SK-N-SH (cell line): ENCODE results near the gene ETFA. TPM values are rescaled to one million over a fixed set of nuclear protein-coding genes. Genes with fewer than 3 reads are reported as not detected.

ENCODE experiments used
- CTCF ChIA-PET: fragments of 300-600, 350-600 bp; formaldehyde crosslinking; extraction: SDS; loops from one replicate; lab custom pipeline; 2021; lab: Yijun Ruan, JAX
- POLR2A ChIA-PET: fragments of 350-600 bp; sonication (Branson Sonifier 250); formaldehyde crosslinking; extraction: SDS; loops from one replicate; lab custom pipeline; 2020; ENCODE audit warnings: antibody characterized with exemption, inconsistent platforms; lab: Yijun Ruan, JAX
- DNase-seq: peaks from one replicate; pipeline ENCODE4 v3.0.0; 2012
- H2AFZ ChIP-seq: fragments of 200-600 bp; sonication (generic); 2 replicates; pipeline ENCODE4 v1.8.1; 2016; ENCODE audit warnings: antibody characterized with exemption, mild to moderate bottlenecking, low read depth
- H3F3A ChIP-seq: fragments of 200-600 bp; sonication (generic); replicated peaks from 2 replicates; pipeline ENCODE3; 2016; ENCODE audit warnings: antibody characterized with exemption, mild to moderate bottlenecking; ENCODE audit not compliant: insufficient read depth
- H3K27ac ChIP-seq, 2 experiments: fragments of 200-500 bp in 1 of 2; fragments of 200-600 bp in 1 of 2; sonication (Bioruptor generic) in 1 of 2; sonication (generic), shearing (Covaris generic) in 1 of 2; 2 replicates each; pipeline versions ENCODE4 v1.5.1 to v1.6.1; 2014 to 2016; ENCODE audit warnings: low read depth in 2 of 2, inconsistent platforms in 1 of 2, low read length in 1 of 2, mild to moderate bottlenecking in 1 of 2, mixed read lengths in 1 of 2
- H3K27me3 ChIP-seq: fragments of 200-600 bp; sonication (generic), shearing (Covaris generic); 2 replicates; pipeline ENCODE4 v1.6.1; 2016; ENCODE audit warnings: mixed run types; ENCODE audit not compliant: insufficient read depth
- H3K36me3 ChIP-seq, 2 experiments: fragments of 200-500 bp in 1 of 2; fragments of 200-600 bp in 1 of 2; sonication (Bioruptor generic) in 1 of 2; sonication (generic) in 1 of 2; replicated peaks in 1 of 2; 2 replicates each; pipeline versions ENCODE3 to v1.5.1; 2014 to 2016; ENCODE audit warnings: low read length in 1 of 2, mild to moderate bottlenecking in 1 of 2; ENCODE audit not compliant: insufficient read depth in 2 of 2, control insufficient read depth in 1 of 2
- H3K4me1 ChIP-seq, 2 experiments: fragments of 200-500 bp in 1 of 2; fragments of 200-600 bp in 1 of 2; sonication (Bioruptor generic) in 1 of 2; sonication (generic), shearing (Covaris generic) in 1 of 2; 2 replicates each; pipeline versions ENCODE4 v1.5.1 to v1.6.1; 2014 to 2016; ENCODE audit warnings: low read depth in 1 of 2, low read length in 1 of 2, mixed run types in 1 of 2; ENCODE audit not compliant: insufficient read depth in 2 of 2, control insufficient read depth in 1 of 2
- H3K4me2 ChIP-seq: fragments of 200-600 bp; sonication (generic), shearing (Covaris generic); 2 replicates; pipeline ENCODE4 v1.6.1; 2017; ENCODE audit warnings: mixed run types
- H3K4me3 ChIP-seq, 2 experiments: fragments of 200-500 bp in 1 of 2; fragments of 200-600 bp in 1 of 2; sonication (Bioruptor generic) in 1 of 2; sonication (generic), shearing (Covaris generic) in 1 of 2; 2 replicates each; pipeline versions ENCODE4 v1.5.1 to v1.8.1; 2014 to 2016; ENCODE audit warnings: low read depth in 2 of 2, inconsistent platforms in 1 of 2, low read length in 1 of 2, mild to moderate bottlenecking in 1 of 2, mixed read lengths in 1 of 2, moderate library complexity in 1 of 2
- H3K79me2 ChIP-seq: fragments of 200-600 bp; sonication (generic); 2 replicates; pipeline ENCODE4 v1.8.1; 2017; ENCODE audit warnings: mild to moderate bottlenecking; ENCODE audit not compliant: insufficient read depth
- H3K9ac ChIP-seq: fragments of 200-600 bp; sonication (generic); 2 replicates; pipeline ENCODE4 v1.6.1; 2017; ENCODE audit warnings: mixed run types
- H3K9me2 ChIP-seq: fragments of 200-600 bp; sonication (generic); 2 replicates; pipeline ENCODE4 v1.6.1; 2017; ENCODE audit warnings: mixed run types
- H3K9me3 ChIP-seq: fragments of 200-600 bp; sonication (generic); 2 replicates; pipeline ENCODE4 v1.6.1; 2017; ENCODE audit warnings: mixed run types, mild to moderate bottlenecking, moderate library complexity
- H4K20me1 ChIP-seq: fragments of 200-600 bp; sonication (generic); 2 replicates; pipeline ENCODE4 v1.6.1; 2017; ENCODE audit warnings: mild to moderate bottlenecking, mixed run types; ENCODE audit not compliant: insufficient read depth
- CHD2 ChIP-seq: fragments of 150-350 bp; IDR thresholded peaks from 2 replicates; pipeline ENCODE4 v1.6.1; 2018; ENCODE audit warnings: low read length; ENCODE audit not compliant: partially characterized antibody
- FOXJ3 ChIP-seq: sonication (generic); formaldehyde crosslinking; IDR thresholded peaks from 2 replicates; pipeline ENCODE4 v1.5.1; 2020; ENCODE audit warnings: mild to moderate bottlenecking, missing genetic modification reagents
- FOXM1 ChIP-seq: IDR thresholded peaks from 2 replicates; pipeline ENCODE4 v1.4.0; 2012; ENCODE audit warnings: low read depth, mild to moderate bottlenecking
- IRF3 ChIP-seq: fragments of 150-350 bp; IDR thresholded peaks from 2 replicates; pipeline ENCODE4 v1.6.1; 2016; ENCODE audit warnings: mild to moderate bottlenecking, low read depth, low read length
- MEF2A ChIP-seq: IDR thresholded peaks from 2 replicates; pipeline ENCODE4 v1.4.0; 2012; ENCODE audit warnings: low read depth, borderline replicate concordance
- NFIC ChIP-seq: IDR thresholded peaks from 2 replicates; pipeline ENCODE4 v1.4.0; 2012; ENCODE audit warnings: borderline replicate concordance
- RAD21 ChIP-seq: IDR thresholded peaks from 2 replicates; pipeline ENCODE4 v1.6.1; 2012; ENCODE audit warnings: mild to moderate bottlenecking, low read length
- RCOR1 ChIP-seq: fragments of 150-350 bp; IDR thresholded peaks from 2 replicates; pipeline ENCODE4 v1.6.1; 2017; ENCODE audit warnings: antibody characterized with exemption, low read length
- RFX5 ChIP-seq: IDR thresholded peaks from 2 replicates; pipeline ENCODE4 v1.6.1; 2012; ENCODE audit warnings: mild to moderate bottlenecking, improper control_type of control experiment, low read length
- RXRA ChIP-seq: IDR thresholded peaks from 2 replicates; pipeline ENCODE4 v1.4.0; 2012; ENCODE audit warnings: low read depth, mild to moderate bottlenecking, borderline replicate concordance
- SMC3 ChIP-seq: IDR thresholded peaks from 2 replicates; pipeline ENCODE4 v1.6.1; 2012; ENCODE audit warnings: low read depth, low read length, improper control_type of control experiment
- TCF12 ChIP-seq: IDR thresholded peaks from 2 replicates; pipeline ENCODE4 v1.4.0; 2012
- TEAD4 ChIP-seq: IDR thresholded peaks from 2 replicates; pipeline ENCODE4 v1.4.0; 2012; ENCODE audit warnings: mild to moderate bottlenecking, borderline replicate concordance; ENCODE audit not compliant: insufficient read depth
- USF2 ChIP-seq: fragments of 150-350 bp; IDR thresholded peaks from 2 replicates; pipeline ENCODE4 v1.6.1; 2017; ENCODE audit warnings: antibody characterized with exemption, low read length, low read depth, borderline replicate concordance
- YY1 ChIP-seq: IDR thresholded peaks from 2 replicates; pipeline ENCODE4 v1.4.0; 2012; ENCODE audit warnings: low read depth, mild to moderate bottlenecking
- WGBS: methylation state at CpG from one replicate; pipeline ENCODE4 v1.1.6; 2017; ENCODE audit warnings: low lambda C conversion rate; 5-methylcytosine and 5-hydroxymethylcytosine counted together
- polyA plus RNA-seq, 3 experiments: library from polyadenylated mRNA; depleted of rRNA; stranded (reverse); fragments of >200 nt; gene quantifications; 2 replicates each; pipeline ENCODE4 v1.2.3, GENCODE V29; 2012
- TF ChIP-seq, protein P1 (sequence below): fragments of 200-600 bp; sonication (generic); IDR thresholded peaks from 2 replicates; pipeline ENCODE4 v1.6.1; 2017; ENCODE audit warnings: antibody characterized with exemption, mild to moderate bottlenecking, moderate library complexity
- TF ChIP-seq, protein P2 (sequence below): IDR thresholded peaks from 2 replicates; pipeline ENCODE4 v1.6.1; 2012; ENCODE audit warnings: mild to moderate bottlenecking, low read depth, low read length, moderate library complexity
- TF ChIP-seq, protein P3 (sequence below): IDR thresholded peaks from 2 replicates; pipeline ENCODE4; 2012

ETFA gene
- polyA plus RNA-seq, 1 of the 3 experiments (the other 2 are of a cell fraction) = 122 TPM

DNA sequence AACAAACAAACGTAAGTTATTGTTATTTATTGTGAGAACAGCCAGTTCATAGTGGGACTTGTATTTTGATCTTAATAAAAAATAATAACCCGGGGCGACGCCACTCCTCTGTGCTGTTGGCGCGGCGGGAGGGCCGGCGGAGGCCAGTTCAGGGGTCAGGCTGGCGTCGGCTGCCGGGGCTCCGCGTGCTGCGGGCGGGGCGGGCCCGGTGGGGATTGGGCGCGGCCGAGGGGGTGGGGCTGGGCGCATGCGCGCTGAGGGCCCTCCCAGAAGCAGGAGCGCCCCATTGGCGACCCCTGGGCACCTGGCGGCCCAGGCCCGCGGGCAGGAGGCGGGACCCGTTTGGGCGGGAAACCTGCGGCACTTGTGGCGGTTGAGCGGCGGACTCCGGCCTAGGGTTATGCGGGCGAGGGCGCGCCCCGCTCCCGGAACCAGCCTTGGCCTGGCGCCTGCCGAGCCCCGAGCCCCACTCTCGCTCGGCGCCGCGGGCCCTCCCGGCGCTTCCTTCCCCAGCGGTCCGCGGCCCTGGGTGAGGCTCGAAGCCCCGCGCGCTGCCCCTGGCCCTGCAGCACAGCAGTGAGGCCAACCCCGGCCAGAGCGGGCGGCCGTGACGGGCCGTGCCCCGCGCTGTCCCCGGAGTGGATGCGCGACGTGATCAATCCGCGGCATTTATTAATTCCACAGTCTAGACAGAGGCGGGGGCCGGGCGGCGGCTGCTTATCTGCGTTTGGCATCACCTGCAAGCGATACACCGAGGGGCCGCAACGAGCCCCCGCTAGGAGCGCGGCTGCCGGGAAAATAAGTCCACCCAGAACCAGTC, 31.3 kb upstream of the ETFA start (continued):
- TF ChIP-seq RFX5 = no peak
- no peak for TF ChIP-seq USF2
- no peak for TF ChIP-seq FOXM1
- TF ChIP-seq NFIC = no peak
- TF ChIP-seq CHD2 = no peak
- TF ChIP-seq, protein P1, sequence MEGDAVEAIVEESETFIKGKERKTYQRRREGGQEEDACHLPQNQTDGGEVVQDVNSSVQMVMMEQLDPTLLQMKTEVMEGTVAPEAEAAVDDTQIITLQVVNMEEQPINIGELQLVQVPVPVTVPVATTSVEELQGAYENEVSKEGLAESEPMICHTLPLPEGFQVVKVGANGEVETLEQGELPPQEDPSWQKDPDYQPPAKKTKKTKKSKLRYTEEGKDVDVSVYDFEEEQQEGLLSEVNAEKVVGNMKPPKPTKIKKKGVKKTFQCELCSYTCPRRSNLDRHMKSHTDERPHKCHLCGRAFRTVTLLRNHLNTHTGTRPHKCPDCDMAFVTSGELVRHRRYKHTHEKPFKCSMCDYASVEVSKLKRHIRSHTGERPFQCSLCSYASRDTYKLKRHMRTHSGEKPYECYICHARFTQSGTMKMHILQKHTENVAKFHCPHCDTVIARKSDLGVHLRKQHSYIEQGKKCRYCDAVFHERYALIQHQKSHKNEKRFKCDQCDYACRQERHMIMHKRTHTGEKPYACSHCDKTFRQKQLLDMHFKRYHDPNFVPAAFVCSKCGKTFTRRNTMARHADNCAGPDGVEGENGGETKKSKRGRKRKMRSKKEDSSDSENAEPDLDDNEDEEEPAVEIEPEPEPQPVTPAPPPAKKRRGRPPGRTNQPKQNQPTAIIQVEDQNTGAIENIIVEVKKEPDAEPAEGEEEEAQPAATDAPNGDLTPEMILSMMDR = no peak

- Histone ChIP-seq H3K9ac (no peak overlapping the region), H3K27ac (no peak overlapping the region), H4K20me1 (0 out of 2 replicates have a peak, but pooled peaks cover 4% of the 10 kb centered on the region), H3K27me3 (no peaks in the 10 kb centered on the region), H3F3A (peaks cover 4% of the 10 kb centered on the region), H3K4me3 (no peak overlapping the region), H3K9me3 (no peaks in the 10 kb centered on the region), H3K4me1 (peaks cover 0 to 19% of the 10 kb centered on the region in 2 experiments; a peak in 2 of 4 replicates), H3K4me2 (no peak overlapping the region), H3K36me3 (peaks cover 0 to 28% of the 10 kb centered on the region in 2 experiments), H3K79me2 (peaks cover 22% of the 10 kb centered on the region), H3K9me2 (no peaks in the 10 kb centered on the region), H2AFZ (no peak overlapping the region)
- TF ChIP-seq, protein P1 = no peak
- TF ChIP-seq MEF2A (no peak), USF2 (no peak), RAD21 (no peak), RXRA (no peak), IRF3 (no peak), TCF12 (no peak), TEAD4 (no peak), NFIC (no peak), RCOR1 (no peak), SMC3 (no peak), YY1 (no peak), FOXJ3 (CRISPR knock-in tag) (no peak)
- TF ChIP-seq, protein P2, sequence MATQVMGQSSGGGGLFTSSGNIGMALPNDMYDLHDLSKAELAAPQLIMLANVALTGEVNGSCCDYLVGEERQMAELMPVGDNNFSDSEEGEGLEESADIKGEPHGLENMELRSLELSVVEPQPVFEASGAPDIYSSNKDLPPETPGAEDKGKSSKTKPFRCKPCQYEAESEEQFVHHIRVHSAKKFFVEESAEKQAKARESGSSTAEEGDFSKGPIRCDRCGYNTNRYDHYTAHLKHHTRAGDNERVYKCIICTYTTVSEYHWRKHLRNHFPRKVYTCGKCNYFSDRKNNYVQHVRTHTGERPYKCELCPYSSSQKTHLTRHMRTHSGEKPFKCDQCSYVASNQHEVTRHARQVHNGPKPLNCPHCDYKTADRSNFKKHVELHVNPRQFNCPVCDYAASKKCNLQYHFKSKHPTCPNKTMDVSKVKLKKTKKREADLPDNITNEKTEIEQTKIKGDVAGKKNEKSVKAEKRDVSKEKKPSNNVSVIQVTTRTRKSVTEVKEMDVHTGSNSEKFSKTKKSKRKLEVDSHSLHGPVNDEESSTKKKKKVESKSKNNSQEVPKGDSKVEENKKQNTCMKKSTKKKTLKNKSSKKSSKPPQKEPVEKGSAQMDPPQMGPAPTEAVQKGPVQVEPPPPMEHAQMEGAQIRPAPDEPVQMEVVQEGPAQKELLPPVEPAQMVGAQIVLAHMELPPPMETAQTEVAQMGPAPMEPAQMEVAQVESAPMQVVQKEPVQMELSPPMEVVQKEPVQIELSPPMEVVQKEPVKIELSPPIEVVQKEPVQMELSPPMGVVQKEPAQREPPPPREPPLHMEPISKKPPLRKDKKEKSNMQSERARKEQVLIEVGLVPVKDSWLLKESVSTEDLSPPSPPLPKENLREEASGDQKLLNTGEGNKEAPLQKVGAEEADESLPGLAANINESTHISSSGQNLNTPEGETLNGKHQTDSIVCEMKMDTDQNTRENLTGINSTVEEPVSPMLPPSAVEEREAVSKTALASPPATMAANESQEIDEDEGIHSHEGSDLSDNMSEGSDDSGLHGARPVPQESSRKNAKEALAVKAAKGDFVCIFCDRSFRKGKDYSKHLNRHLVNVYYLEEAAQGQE = no peak
- TF ChIP-seq, protein P3, sequence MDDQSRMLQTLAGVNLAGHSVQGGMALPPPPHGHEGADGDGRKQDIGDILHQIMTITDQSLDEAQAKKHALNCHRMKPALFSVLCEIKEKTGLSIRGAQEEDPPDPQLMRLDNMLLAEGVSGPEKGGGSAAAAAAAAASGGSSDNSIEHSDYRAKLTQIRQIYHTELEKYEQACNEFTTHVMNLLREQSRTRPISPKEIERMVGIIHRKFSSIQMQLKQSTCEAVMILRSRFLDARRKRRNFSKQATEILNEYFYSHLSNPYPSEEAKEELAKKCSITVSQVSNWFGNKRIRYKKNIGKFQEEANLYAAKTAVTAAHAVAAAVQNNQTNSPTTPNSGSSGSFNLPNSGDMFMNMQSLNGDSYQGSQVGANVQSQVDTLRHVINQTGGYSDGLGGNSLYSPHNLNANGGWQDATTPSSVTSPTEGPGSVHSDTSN = no peak
- ChIA-PET POLR2A (no interaction called here), CTCF (no interaction called here)
- 97% methylated on average over 20 of the region's 20 CpGs for WGBS
- DNase-seq = no peak
Observed at GRCh38 chr15:76342058-76342381, 30.8 kb upstream of the ETFA start.
